Astrocyte of the cerebellum (primary cell): Measurements from ENCODE around the gene CHFR.
"Not testable (repeated sequence)": the region's sequence is repeated elsewhere in the genome, so short reads cannot be mapped to it uniquely, and the experiment has no call there.

Experiments
- DNase-seq: peaks from one replicate; pipeline ENCODE4 v3.0.0-alpha.2; 2011; ENCODE audit warnings: low read depth
- H3K4me3 ChIP-seq: 2 replicates; pipeline ENCODE4 v1.5.1; 2011; ENCODE audit warnings: mild to moderate bottlenecking, low read depth, low read length, moderate library complexity
- CTCF ChIP-seq: IDR thresholded peaks from 2 replicates; pipeline ENCODE4 v1.5.1; 2012; ENCODE audit warnings: low read length, low read depth, moderate library complexity, mild to moderate bottlenecking; ENCODE audit errors: missing control alignments
- in situ Hi-C: cut with HindIII; loops from 2 replicates; pipeline ENCODE4 v1.10.0; 2017; ENCODE audit warnings: low sequenced_read_pairs

The CHFR gene

GRCh38 chr12:132803888-132804287 lies 83.5 kb downstream of the CHFR start:
- no peak overlapping the region for H3K4me3 ChIP-seq
- TF ChIP-seq CTCF = no peak
- in situ Hi-C loops = no loop called here
- no peak for DNase-seq

GRCh38 chr12:132803125-132803524 lies 84.3 kb downstream of the CHFR start:
- H3K4me3 ChIP-seq = no peak overlapping the region
- DNase-seq = no peak

GRCh38 chr12:132801741-132802140 lies 85.7 kb downstream of the CHFR start:
- no peak overlapping the region for H3K4me3 ChIP-seq
- in situ Hi-C loops = no loop called here
- DNase-seq = no peak
- no peak for TF ChIP-seq CTCF

More at GRCh38 chr12:132803125-132803524, 84.3 kb downstream of the CHFR start:
- in situ Hi-C loops = no loop called here
- TF ChIP-seq CTCF = no peak

- in situ Hi-C loops = no loop called here
- TF ChIP-seq CTCF = no peak
Measured at GRCh38 chr12:132798836-132799235, 88.6 kb downstream of the CHFR start.

GRCh38 chr12:132797820-132798570 lies 89.4 kb downstream of the CHFR start:
- in situ Hi-C loops = no loop called here
- DNase-seq = no peak
- H3K4me3 ChIP-seq = no peak overlapping the region
- no peak for TF ChIP-seq CTCF

More at GRCh38 chr12:132798836-132799235, 88.6 kb downstream of the CHFR start:
- no peak overlapping the region for H3K4me3 ChIP-seq
- no peak for DNase-seq

GRCh38 chr12:132795847-132796246 lies 91.6 kb downstream of the CHFR start:
- in situ Hi-C loops = no loop called here
- H3K4me3 ChIP-seq = no peak overlapping the region
- no peak for TF ChIP-seq CTCF
- DNase-seq = no peak

GRCh38 chr12:132791940-132792339 lies 95.5 kb downstream of the CHFR start:
- in situ Hi-C loops, H3K4me3 ChIP-seq, DNase-seq: not testable (repeated sequence)
